ENCODE measurements around the gene LALBA.
"Not testable (repeated sequence)": the region's sequence is repeated elsewhere in the genome, so short reads cannot be mapped to it uniquely, and the experiment has no call there.

Gene LALBA

DNA sequence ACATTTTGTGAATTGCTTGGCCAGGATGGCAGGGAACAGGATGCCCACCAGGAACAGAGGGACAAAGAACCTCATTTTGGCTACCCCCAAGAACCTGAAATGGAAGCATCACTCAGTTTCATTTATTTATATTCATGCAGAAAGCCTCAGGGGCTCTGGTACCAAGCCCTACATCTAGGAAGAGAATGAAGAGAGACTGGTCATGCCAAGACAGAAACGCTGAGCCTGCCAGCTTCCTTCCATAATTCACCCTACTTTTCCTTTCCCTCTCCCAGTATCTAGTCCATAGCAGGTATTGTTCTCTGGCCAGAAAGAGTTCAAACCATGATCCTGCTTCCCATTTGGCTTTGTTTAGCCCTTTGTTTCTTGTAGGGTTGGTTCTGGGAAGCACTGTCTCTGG, at the start of gene LALBA:
LALBA (minus strand) TSS at position 101 of the 400 bp plus-strand sequence; CDS start at position 75, 26 bp downstream.
- no peak for DNase-seq (ENCODE audit: low read depth in 1 of 2, low spot score in 1 of 2)

- peak; percentile 25 to 55 for DNase-seq (ENCODE audit: low read depth in 1 of 2, low spot score in 1 of 2)
Observed at GRCh38 chr12:48618541-48618940, 48.7 kb upstream of the LALBA start.

- no peak for DNase-seq (ENCODE audit: low read depth in 1 of 2, low spot score in 1 of 2)
Observed at GRCh38 chr12:48615681-48616080, 45.8 kb upstream of the LALBA start.

GRCh38 chr12:48613321-48613720, 43.5 kb upstream of the LALBA start:
- no peak for DNase-seq (ENCODE audit: low read depth in 1 of 2, low spot score in 1 of 2)

DNA sequence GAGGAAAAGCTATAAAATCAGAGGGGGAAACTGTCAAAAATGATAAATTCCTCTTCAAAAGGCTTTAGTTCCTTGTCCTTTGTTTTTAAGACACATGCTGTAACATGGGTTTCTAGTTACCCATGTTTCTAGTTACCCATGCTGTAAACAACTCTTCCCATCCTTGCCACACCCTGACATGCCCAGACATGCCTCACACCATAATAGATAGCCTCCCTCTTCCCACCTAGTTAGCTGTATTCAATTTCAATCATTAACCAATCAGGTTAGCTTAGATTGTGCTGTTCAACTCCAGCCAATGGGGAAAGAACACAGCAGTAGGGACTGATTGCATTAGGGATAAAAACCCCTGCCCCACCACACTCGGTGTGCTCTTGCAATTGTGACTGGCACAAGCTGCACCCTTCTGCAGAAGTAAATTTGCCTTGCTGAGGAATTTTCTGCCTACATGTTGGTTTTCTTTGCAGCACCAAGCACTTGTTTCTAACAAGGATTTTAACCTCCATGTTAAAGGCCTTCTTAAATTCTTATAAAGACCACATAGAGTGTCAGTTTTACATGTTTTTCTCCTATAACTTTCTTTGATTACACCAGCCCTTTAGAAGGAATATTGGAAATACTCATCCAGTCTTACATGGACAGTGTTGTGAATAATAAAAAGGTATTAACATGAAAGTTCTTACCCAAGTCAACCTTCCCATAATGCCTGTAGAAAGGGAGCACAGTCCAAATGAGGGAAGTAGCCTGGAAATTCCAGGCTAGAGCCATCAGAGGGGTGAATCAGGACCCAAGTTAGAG, 32.5 kb upstream of the LALBA start:
- DNase-seq (ENCODE audit: low read depth in 1 of 2, low spot score in 1 of 2), result no peak

- DNase-seq (ENCODE audit: low read depth in 1 of 2, low spot score in 1 of 2), result no peak
Observed at GRCh38 chr12:48601013-48601756, 31.3 kb upstream of the LALBA start.

- no peak for DNase-seq (ENCODE audit: low read depth in 1 of 2, low spot score in 1 of 2)
Observed at GRCh38 chr12:48600552-48600951, 30.7 kb upstream of the LALBA start.

DNA sequence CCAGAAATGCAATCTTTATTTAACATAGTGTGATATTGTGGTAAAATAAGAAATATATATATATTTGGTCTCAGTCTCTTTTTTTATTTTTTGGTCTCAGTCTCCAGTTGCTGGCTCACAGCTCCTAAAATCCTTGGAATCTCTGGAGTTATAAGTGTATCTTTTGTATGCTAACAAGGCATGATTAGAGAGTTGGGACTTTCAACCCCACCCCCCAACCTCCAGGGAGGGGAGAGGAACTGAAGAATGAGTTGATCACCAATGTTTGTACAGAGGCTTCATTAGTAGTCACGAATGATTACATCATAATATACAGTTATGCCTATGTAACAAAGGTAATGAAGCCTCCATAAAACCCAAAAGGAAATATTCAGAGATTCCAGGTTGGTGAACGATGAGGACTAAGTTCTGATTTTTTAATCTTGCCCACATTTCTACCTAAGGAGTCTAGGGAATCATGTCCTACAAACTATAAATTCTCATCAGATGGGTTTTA, 22.8 kb upstream of the LALBA start:
- DNase-seq (ENCODE audit: low read depth in 1 of 2, low spot score in 1 of 2), result no peak

GRCh38 chr12:48586361-48586760, 16.5 kb upstream of the LALBA start:
- no peak for DNase-seq (ENCODE audit: low read depth in 1 of 2, low spot score in 1 of 2)

DNA sequence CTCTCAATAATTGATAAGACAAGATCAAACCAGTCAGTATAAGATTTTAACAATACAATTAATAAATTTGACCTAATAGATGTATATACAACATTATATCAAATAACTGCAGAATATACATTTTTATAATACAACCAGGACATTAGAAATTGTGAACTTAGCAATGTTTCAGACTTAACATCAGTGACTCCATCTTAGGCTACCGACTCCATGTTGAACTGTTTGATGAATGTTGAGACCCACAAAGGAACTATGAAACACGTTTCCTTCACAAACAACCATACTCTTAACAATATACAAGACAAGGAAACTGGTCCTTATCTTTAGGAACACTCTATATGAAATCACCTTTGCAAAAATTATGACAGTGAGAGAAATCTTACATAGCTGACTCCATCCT, 13.9 kb upstream of the LALBA start:
- no peak for DNase-seq (ENCODE audit: low read depth in 1 of 2, low spot score in 1 of 2)

DNA sequence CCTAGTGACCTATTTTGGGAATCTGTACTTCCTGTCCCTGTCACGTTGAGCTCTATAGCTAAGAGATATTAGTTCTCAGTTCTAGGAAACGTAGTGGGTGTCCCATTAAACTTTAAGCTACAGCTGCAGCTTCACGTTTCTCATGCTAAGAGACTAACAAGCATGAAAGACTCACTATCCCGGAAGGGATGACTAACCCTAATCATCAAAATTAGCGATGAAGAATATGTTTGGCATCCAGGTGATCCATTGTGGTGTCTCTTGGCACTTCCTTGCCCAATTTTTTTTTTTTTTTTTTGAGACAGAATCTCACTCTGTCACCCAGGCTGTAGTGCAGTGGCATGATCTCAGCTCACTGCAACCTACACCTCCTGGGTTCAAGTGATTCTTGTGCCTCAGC, 11.0 kb upstream of the LALBA start:
- no peak for DNase-seq (ENCODE audit: low read depth in 1 of 2, low spot score in 1 of 2)

- no peak for DNase-seq (ENCODE audit: low read depth in 1 of 2, low spot score in 1 of 2)
Observed at GRCh38 chr12:48572326-48572725, 2.5 kb upstream of the LALBA start.

DNA sequence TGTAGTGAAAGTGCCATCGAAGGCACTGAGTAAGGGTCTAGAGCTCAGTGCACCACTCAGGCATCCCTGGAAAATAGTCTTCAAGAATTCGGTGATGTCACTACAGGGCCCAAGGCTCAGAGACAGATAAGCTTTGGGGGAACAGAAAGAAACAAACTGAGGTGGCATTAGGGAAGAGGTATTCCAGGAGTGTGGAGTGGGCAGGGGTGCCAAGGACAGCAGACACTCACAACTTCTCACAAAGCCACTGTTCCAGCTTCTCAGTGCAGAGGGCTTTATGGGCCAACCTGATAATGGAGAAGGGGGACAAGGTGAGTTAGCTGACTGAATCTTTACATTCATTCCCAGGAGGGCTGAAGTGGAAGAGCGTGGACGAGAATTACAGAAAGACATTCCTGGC, 2.1 kb downstream of the LALBA start:
- DNase-seq (ENCODE audit: low read depth in 1 of 2, low spot score in 1 of 2), result no peak

- DNase-seq (ENCODE audit: low read depth in 1 of 2, low spot score in 1 of 2), result no peak
Observed at GRCh38 chr12:48557919-48558318, 11.9 kb downstream of the LALBA start.

DNA sequence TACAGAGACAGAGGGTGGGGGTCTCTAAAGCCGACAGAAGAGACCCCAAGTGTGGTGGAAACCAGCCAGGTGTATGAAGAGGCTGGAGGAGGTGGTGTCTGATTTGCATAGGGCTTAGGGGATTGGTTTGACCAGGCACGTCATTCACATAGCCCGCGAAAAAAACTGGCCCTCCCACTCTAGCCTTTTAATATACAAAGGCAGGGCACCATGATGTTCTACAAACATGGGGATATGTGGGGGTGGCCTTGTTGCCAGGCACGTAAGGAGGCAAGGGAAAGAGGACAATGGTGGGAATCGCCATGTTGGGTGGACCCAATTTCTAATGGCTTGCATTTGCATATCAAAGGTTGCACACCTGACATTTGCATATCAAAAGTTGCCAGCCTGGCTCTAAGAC, 13.2 kb downstream of the LALBA start:
- no peak for DNase-seq (ENCODE audit: low read depth in 1 of 2, low spot score in 1 of 2)

- peak in 1 of 2 donors; percentile 9 for DNase-seq (ENCODE audit: low read depth in 1 of 2, low spot score in 1 of 2)
Observed at GRCh38 chr12:48553666-48554343, 16.0 kb downstream of the LALBA start.

DNA sequence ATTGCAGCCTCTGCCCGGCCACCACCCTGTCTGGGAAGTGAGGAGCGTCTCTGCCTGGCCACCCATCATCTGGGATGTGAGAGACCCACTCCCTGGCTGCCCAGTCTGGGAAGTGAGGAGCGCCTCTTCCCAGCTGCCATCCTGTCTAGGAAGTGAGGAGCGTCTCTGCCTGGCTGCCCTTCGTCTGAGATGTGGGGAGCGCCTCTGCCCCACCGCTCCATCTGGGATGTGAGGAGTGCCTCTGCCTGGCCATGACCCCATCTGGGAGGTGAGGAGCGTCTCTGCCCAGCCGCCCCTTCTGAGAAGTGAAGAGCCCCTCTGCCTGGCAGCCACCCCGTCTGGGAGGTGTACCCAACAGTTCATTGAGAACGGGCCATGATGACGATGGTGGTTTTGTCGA, 18.2 kb downstream of the LALBA start:
- not testable (repeated sequence) for DNase-seq (ENCODE audit: low read depth in 1 of 2, low spot score in 1 of 2)

DNA sequence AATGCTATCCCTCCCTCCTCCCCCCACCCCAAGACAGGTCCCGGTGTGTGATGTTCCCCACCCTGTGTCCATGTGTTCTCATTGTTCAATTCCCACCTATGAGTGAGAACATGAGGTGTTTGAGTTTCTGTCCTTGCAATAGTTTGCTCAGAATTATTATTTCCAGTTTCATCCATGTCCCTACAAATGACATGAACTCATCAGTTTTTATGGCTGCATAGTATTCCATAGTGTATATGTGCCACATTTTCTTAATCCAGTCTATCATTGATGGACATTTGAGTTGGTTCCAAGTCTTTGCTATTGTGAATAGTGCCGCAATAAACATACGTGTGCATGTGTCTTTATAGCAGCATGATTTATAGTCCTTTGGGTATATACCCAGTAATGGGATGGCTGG, 22.8 kb downstream of the LALBA start:
- DNase-seq (ENCODE audit: low read depth in 1 of 2, low spot score in 1 of 2), result not testable (repeated sequence)

GRCh38 chr12:48545833-48546469, 23.9 kb downstream of the LALBA start:
- no peak for DNase-seq (ENCODE audit: low read depth in 1 of 2, low spot score in 1 of 2)

DNA sequence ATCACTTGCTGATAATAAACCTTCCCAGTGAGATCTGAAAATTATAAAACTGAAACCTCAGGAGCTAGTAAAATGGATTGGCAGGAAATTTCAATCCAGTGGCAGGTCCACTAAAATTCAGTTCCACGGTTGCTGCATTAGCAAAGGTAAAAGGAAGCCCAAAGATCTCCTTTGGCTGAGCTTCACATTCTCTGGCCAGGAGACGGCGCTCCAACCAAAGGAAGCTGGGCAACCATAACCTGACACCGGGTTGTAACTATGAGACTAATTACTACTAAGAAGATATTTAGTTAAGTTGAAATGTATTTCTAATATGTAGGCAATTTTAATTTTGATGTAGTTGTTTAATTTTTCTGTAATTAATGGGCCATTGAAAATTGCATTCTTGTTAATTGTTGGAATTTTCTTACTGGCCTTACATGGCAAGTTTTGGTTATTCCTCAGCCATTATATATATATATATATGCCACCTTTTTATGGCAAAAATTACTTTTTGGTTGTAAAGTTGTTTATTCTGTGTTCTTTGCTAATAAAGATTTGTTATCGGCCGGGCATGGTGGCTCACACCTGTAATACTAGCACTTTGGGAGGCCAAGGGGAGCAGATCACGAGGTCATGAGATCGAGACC, 27.4 kb downstream of the LALBA start:
- peak; percentile 11 to 12 for DNase-seq (ENCODE audit: low read depth in 1 of 2, low spot score in 1 of 2)

GRCh38 chr12:48536602-48537001, 33.2 kb downstream of the LALBA start:
- no peak for DNase-seq (ENCODE audit: low read depth in 1 of 2, low spot score in 1 of 2)

Data from stimulated activated CD4-positive, alpha-beta T cell treated with anti-CD3 and anti-CD28 coated beads, Interleukin-15, amount 100 ng/mL, for 1 hour (primary cell).